ENCODE results near the gene NUP58.
"Not testable (repeated sequence)": the region's sequence is repeated elsewhere in the genome, so short reads cannot be mapped to it uniquely, and the experiment has no call there.

Gene NUP58

DNA sequence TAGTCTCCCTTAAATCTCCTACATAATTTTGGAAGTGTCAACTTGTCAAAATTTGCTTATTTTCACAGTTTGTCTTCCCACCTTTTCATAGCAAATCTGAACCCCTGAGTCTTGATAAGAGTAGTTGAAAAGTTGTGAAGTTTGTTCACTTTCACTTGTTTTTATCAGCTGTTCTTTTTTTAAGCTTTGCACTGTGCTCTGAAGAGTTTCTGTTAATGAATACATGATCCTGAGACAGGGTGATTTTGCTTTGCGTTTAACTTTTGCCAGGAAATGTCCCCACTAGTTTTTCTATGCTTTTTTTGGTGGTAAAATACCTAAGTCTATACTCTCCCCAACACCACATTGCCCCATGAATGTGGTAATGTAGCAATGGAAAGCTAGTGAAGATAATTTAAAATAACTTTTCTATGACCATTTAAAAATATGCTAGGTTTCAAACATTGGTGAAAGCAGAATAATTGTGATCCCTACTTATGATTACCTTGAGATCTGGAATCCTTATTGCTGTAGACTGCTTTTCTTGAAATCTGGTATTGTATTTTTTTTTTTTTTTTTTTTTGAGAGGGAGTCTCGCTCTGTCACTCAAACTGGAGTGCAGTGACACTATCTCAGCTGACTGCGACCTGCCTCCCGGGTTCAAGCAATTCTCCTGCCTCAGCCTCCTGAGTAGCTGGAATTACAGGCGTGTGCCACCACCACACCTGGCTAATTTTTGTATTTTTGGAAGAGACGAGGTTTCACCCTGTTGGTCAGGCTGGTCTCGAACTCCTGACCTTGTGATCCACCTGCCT, 5.4 kb downstream of the NUP58 start:
- DNase-seq: no peak

- no peak for DNase-seq
Measured at GRCh38 chr13:25310891-25311290, 9.5 kb downstream of the NUP58 start.

DNA sequence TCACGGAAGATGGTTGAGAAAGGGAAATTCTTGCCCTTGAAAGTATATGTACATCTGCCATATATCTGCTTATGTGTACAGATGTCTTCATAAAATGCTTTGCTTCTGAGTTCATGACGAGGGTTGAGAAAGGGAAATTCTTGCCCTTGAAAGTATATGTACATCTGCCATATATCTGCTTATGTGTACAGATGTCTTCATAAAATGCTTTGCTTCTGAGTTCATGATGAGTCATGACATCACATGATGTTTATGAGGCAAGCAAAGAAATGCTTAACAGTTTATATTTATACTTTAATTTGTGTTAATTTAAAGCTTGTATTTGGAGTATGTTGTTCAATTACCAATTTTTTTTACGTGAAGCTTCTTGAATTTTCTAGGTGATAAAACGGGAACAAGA, 17.5 kb downstream of the NUP58 start:
- not testable (repeated sequence) for DNase-seq

- no peak for DNase-seq
Measured at GRCh38 chr13:25319771-25320170, 18.3 kb downstream of the NUP58 start.

GRCh38 chr13:25324100-25324499, 22.7 kb downstream of the NUP58 start:
- no peak for DNase-seq

DNA sequence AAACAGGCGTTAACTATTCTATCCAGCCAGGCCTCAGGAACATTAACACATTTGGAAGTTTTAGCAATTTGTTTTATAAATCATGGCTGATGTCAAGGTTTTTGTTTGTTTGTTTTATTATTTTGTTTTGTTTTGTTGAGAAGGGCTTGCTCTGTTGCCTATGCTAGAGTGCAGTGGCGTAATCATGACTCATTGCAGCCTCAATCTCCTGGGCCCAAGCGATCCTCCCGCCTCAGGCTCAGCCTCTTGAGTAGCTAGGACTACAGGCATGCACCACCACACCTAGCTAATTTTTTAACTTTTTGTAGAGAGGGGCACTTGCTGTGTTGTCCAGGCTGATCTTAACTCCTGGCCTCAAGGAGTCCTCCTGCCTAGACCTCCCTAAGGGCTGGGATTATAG, 28.3 kb downstream of the NUP58 start:
- DNase-seq: no peak

DNA sequence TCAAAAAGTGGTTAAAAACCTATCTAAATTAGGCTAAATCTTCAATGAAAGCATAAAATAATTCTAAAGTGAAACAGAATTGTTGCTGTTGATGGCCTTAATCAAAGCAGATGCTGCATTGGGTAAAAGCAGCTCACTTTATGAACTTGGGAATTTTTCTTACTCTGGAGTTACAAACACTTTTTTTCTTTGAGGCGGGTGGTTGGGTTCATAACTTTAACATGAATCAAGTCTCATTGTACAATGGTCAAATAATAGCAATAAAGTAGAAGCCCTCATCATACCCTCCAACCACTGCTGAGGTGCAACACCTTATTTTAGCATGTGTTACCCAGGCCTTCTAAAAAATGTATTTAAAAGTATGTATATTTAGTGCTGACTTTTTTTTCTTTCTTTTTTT, 29.1 kb downstream of the NUP58 start:
- no peak for DNase-seq

- no peak for DNase-seq
Measured at GRCh38 chr13:25335856-25336255, 34.4 kb downstream of the NUP58 start.

DNA sequence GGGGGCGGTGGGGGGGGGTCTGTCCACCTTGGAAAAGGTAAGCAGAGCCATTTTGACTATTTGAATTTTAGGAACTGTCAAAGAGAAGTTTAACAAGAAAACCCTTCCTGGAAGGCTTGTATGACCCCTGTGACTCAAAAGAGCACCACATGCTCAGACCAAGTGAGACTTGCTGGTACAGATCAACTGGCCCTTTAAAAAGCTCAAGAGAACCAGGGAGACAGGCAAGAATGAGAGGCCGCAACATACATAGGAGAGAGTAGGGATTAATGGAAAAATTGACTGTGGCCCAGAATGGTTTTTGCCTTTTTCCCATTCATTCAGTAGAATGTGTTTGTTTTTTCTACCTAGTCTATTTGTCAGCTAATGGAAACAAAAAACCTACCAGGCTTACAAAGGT, 44.2 kb downstream of the NUP58 start:
- no peak for DNase-seq

DNA sequence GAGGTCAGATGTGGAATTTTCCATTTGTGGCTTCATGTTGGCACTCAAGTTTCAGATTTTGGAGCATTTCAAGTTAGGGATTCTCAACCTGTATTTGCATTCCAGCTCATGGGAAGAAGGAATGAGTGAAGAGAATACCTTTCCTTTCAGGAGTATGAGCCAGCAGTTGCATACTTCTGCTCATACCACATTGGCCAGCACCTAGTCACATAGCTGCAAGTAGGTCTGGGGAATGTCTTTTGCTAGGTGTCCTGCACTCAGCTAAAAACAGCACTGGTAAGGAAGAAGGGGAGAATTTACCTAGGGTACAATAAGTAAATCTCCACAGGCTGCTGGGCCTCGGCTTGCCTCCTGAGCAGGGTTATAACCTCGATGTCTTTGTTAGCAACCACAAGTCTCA, 45.7 kb downstream of the NUP58 start:
- no peak for DNase-seq

- no peak for DNase-seq
Measured at GRCh38 chr13:25351404-25351803, 50.0 kb downstream of the NUP58 start.

DNA sequence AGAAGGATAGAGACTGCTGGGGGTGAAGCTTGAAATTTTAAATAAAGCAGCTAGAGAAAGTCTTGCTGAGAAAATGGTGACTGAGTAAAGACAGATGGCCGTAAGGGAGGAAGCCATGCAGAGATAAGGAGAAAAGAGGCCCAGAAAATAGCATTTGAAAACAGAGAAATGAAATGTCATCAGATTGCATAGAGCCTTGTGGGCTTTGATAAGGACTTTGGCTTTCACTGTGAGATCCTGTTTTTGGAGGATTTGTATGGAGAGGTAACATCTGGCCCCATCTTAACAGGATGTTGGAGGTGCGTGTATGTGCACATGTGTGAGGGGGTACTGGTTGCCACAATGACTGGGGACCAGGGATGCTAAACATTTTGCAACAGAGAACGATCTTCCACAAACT, 50.8 kb downstream of the NUP58 start:
- DNase-seq: no peak

DNA sequence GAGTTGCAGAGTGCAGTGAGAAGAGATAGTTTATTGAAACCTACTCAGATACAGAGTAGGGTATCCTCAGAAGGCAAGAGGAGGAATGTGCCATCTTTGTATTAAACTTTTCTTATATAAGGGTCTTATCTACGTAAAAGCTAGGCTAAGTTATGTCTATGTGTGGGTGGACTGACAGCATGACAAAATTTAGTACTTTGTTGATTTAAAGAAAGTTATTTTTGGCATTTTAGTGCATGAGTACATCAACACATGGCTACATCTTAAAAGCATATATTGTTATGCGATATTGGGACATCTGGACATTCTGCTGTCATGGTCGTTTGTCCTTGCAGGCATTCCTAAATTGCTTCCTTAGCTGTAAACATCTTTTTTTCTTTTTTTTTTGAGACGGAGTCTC, 51.4 kb downstream of the NUP58 start:
- no peak for DNase-seq

GRCh38 chr13:25353344-25353743, 51.9 kb downstream of the NUP58 start:
- DNase-seq: no peak

DNA sequence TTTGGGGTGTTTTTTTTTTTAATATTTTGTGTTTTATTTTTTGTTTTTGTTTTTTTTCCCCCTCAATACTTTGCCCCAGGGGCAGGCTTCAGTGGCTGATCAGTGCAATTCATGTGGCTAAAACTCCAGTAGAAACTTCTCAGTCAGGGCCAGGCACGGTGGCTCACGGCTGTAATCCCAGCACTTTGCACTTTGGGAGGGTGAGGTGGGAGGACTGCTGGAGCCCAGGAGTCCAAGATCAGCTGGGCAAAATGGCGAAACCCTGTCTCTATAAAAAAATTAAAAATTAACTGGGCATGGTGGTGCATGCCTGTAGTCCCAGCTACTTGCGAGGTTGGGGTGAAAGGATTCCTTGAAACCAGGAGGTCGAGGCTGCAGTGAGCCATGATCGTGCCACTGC, 53.0 kb downstream of the NUP58 start:
- DNase-seq: no peak

DNA sequence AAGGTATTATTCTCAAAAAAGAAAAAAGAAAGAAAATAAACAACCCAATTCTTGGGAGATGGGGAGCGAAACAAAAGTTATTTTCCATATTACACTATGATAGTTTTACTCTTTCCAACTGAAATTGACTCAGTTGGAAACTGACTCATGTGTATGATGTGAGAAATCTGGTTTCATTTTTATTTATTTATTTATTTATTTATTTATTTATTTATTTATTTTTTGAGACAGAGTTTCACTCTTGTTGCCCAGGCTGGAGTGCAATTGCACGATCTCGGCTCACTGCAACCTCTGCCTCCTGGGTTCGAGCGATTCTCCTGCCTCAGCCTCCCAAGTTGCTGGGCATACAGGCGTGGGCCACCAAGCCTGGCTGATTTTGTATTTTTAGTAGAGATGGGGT, 59.0 kb downstream of the NUP58 start:
- not testable (repeated sequence) for DNase-seq

- DNase-seq: no peak
Measured at GRCh38 chr13:25365720-25366235, 64.4 kb downstream of the NUP58 start.

DNA sequence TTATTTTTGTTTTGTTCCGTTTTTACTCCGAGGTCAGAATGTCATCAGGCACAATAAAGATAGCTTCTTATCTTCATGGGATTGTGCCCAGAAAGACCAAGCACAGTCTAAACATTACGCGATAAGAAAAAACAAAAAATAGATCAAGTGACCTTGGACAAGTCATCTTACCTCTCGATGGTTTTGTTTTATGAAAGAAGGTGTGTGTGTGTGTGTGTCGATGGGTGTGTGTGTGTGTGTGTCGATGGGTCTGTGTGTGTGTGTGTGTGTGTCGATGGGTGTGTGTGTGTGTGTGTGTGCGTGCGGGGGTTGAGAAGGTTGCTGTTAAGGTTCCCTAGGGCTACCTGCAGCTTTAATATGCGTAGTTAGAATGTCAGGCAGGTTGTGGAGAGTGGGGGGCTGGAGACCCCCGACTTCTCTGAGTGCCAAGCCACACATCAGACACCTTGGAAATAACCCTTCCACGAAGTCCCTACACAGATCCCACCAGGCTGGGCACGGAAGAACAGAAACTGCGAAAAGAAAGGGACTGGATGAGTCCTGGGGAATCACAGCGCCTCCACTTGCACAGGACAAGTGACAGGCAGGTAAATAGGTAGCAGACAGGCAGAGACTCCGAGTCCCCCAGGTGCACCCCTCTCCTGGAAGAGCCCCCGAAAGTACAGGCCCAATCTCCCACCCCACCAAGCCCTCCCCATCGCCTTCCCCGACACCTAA, 69.9 kb downstream of the NUP58 start:
- peak; percentile 1 for DNase-seq

DNA sequence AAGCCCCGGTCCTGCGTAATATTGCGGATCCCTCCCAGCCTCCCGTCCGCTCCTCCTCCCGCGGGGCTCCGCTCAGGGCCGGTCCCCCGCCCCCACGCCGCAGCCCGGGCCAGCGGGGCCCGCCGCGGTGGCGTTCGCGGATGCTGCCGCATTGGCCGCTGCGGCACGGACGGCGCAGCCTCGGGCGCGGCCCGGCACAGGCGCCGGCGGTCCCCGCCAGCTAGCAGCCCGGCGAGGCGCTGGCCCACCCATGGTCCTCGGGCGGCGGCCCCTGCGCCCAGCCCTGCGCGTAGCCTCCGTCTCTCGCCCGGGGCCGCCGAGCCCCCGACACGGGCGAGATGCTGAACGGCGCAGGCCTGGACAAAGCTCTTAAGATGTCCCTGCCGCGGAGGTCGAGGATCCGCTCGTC, 70.5 kb downstream of the NUP58 start, which contains the start of gene ATP8A2:
Gene ATP8A2, plus strand, starts transcription at position 100 of the 409 bp plus-strand sequence. Its CDS starts 239 bp downstream, at position 339.
- DNase-seq: peak; percentile 35

DNA sequence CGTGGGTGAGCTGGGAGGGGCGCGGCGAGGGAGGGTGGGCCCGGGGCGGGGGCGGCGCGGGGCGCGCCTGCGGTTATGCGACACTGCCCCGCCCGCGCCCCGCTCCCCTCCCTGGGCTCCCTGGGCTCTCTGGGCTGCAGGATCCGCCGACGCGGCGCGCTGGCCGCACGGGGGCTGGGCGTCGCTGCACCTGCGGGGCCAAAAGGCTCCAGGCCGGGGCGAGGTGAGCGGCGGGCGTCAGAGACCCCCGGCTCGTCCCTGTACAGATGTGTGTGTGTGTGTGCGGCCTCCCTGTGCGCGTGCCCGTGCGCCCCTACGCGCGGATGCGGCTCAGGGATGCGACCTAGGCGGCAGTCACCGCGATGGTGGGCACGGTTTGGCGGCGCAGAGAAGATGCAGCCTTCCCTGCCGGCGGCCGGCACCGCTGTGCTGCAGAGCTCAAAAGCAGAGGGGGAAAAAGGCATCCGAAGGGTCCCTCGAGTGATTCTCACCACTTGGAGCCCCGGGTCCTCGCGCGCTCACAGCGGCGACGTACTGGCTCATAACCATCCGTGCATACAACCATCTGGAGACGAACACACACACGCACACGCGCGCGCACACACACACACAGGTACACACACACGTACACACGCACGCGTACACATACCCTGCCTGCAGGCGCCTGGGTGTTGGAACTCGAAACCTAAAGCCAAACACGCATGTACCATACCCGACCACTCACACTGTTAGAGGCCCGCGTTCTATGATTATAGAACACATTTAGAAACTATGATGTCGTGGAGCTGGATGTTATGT, 71.1 kb downstream of the NUP58 start:
- DNase-seq: peak; percentile 42

GRCh38 chr13:25375727-25376358, 74.4 kb downstream of the NUP58 start:
- DNase-seq: peak; percentile 40

- DNase-seq: no peak
Measured at GRCh38 chr13:25377244-25377962, 76.0 kb downstream of the NUP58 start.

All from COR-L47 (cell line).